Amygdala (tissue), 56 donors: ENCODE measurements around the gene OGFR.
A peak's percentile ranks its signal among the peaks of the same experiment; 100 is the strongest.

ENCODE experiments used
- DNase-seq, 56 donors: peaks; one replicate each; lab custom pipeline; 2025; lab: John Stamatoyannopoulos, UW

OGFR gene

GRCh38 chr20:62822788-62823651, 18.4 kb downstream of the OGFR start:
- peak in 3 of 56 donors; percentile 5 to 24 (median 18) for DNase-seq

DNA sequence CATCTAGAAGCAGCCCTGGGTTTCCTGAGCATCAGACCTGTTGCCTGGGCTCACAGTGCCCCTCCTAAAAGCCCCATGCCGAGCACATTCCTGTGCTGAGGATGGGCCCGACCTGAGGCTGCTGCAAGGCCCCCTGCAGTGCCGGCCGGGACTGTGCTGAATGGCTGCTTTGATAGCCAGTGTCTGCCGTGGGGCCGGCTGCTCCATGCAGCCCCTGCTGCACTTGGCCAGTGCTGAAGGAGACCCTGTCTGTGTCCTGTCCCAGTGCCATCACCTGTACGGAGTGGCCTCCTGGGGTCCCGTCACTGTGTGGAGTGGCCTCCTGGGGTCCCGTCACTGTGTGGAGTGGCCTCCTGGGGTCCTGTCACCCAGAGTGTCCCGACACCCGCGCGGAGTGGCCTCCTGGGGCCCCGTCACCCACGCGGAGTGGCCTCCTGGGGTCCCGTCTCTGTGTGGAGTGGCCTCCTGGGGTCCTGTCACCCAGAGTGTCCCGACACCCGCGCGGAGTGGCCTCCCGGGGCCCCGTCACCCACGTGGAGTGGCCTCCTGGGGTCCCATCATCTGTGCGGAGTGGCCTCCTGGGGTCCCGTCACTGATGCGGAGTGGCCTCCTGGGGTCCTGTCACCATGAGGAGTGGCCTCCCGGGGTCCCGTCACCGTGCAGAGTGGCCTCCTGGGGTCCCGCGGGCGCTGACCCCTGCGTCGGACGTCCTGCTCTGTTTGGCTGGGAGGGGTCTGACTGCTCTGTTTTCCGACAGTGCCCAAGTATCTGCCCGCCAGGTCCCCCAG, 19.2 kb downstream of the OGFR start:
- DNase-seq = no peak

GRCh38 chr20:62824476-62825332, 20.1 kb downstream of the OGFR start:
- peak in 1 of 56 donors; percentile 21 for DNase-seq

DNA sequence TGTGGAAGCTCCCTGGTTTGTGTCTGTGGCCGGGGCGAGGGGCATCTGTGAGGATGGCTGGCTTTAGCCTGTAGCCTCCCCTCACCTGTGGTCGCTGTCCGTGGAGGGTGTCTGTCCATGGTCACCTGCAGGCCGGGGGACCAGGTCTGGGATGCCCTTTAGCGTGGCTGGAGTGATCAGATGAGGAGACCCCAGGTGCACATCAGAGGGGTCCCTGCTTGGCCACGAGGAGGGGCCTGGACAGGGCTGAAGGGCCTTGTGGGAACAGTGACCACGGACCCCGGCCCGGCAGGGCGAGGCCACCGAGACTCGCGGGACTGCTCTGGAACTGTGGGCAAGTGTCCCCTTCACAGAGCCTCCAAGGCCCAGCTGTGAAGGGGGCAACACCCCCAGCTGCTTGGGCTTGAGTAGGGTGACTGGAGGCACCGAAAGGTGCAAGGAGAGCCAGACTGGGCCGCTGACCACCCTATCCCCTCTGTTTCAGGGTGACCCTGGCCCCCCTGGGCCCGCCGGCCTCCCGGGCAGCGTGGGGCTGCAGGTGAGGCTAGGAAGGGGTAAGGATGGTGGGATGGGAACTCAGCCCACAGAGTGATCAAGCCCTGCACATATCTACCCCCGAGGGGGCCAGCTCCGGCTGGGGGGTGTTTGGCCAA, 20.8 kb downstream of the OGFR start:
- DNase-seq = no peak

DNA sequence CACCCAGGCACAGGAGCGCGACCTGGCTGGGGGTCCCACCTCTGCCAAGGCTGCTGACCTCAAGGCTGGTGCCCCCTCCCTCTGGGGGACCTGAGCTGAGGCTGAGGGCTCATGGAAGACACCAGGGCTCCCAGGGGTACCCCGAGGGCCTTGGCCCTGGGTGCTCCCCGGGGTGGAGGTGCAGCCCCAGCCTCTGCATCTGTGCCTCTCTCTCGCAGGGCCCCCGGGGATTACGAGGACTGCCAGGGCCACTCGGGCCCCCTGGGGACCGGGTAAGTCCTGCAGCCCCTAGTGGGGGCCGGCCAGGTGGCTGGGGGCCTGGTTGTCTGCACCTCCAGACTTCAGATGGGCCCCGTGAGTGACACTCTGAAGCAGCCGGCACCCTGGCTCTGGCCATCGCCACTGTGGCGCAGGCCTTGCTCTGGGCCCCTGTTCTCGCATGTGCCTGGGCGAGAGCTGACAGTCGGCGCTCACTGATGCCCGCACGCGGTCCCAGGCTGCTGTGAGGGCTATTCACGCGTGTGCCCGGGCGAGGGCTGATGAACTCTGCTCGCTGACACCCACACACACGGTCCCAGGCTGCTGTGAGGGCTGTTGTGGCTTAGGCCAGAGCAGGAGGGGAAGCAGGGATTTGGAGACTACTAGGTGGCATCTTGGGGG, 21.5 kb downstream of the OGFR start:
- DNase-seq = no peak

DNA sequence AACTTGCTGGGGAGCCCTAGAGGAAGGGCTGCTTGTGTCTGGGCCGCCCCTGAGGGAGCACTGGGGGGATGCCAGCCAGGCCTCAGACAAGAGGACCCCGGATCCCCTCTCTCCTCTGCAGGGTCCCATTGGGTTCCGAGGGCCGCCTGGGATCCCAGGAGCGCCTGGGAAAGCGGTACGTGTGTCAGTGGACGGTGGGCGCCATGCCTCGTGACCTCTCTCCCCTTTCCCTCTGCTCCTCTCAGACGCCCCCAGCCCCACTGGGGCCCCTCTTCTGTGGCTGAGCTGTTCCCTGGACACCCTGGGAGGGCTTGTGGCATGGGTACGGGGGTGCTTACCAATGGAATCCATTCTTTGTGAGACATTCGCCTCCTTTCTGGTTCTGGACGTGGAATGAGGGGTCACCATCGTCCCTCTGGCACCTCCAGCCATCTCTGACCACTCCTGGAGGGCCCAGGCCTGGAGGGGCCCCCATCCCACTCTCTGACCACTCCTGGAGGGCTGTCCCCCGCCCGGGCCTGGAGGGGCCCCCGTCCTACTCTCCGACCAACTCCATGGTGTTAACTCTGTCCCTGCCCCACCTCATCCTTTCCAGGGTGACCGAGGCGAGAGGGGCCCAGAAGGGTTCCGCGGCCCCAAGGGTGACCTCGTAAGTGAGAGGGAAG, 22.1 kb downstream of the OGFR start:
- no peak for DNase-seq

GRCh38 chr20:62827311-62828038, 22.8 kb downstream of the OGFR start:
- DNase-seq = no peak

DNA sequence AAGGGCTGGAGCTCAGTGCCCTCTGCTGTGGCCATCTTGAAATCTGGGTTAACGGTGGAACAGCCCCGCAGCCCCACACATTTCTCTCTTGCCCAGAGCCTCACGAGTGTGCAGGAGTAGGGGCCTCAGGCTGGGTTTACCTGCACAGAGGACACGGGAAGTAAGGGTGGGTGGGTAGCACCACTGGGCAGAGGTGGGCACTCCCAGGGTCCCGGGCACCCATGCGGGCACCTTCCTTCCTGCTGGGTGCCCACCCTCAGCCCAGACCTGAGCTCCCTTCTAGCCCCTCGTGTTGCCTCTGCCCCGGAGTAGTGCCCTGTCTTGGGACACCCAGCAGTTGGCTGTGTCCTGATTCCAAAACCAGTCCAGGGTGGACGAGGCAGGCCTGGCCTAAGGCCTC, 23.4 kb downstream of the OGFR start:
- DNase-seq = no peak

DNA sequence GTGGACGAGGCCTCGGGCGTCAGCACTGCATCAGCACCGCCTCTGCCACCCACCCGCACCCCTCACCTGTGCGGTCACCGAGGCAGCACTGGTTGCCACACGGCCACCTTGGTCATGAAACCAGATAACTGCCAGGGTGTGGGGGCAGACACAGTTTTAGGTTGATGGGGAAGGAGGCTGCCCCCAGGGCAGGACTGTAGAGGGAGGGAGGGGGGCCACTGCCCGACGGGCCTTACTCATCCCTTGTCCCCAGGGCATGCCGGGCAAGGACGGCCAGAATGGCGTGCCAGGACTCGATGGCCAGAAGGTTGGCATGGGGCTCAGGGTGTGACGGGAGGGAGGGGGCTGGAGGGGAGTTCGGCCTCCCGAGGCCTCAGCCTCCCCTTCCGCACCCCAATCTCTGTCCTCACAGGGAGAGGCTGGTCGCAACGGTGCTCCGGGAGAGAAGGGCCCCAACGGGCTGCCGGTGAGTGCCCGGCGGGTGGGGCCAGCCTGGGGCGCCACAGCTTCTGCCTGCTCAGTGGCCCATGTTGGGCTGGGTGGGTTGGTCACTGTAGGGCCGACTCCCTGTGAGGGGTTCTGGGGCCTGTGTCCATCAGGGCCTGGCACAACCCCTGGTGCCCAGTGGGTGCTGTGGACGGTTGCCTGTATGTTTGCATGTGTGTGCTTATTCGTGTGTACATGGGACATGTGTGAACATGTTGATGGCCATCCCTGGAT, 24.0 kb downstream of the OGFR start:
- DNase-seq = no peak

DNA sequence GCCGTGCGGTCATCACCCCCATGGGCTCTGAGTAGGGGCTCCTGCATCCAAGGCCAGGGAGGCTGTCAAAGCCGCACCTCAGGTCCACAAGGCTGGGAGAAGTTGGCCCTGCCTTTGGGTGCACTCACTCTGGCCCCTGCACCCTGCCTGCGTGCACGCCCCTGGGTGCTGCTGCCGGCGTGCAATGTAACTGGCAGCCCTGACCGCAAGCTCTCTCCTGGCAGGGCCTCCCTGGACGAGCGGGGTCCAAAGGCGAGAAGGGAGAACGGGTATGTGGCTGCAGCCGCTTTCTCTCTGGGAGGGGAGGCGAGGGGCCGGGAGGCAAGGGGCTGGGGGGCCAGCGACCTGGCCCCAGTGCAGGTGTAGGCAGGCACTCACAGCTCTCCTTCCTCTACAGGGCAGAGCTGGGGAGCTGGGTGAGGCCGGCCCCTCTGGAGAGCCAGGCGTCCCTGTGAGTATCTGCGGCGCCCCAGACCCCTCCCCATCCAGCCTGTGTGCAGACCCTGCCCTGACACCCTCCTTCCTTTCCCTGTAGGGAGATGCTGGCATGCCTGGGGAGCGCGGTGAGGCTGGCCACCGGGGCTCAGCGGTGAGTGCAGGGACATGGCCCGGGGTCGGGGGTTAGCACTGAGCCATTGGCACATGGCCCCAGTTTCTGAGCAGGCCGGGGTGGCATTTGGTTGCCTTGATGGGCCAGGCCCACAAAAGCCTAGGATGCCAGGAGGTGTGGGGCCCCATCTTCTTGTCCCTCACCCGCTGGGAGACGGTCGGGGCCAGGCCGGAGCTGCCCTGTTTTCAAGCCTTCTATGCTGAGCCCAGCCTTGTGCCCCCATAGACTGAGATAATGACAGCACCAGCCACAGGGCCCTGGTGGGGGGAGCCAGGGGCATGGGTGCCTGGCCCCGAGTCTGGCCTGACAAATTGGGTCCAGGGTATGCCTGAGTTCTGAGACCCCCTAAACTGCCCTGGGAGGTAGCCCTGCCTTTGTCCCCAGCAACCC, 24.9 kb downstream of the OGFR start:
- no peak for DNase-seq

- DNase-seq = no peak
Measured at GRCh38 chr20:62830251-62830650, 25.6 kb downstream of the OGFR start.

GRCh38 chr20:62830821-62831220, 26.2 kb downstream of the OGFR start:
- no peak for DNase-seq

GRCh38 chr20:62831361-62831788, 26.7 kb downstream of the OGFR start:
- no peak for DNase-seq

- DNase-seq = peak in 2 of 56 donors; percentile 5 to 24
Measured at GRCh38 chr20:62831854-62832211, 27.2 kb downstream of the OGFR start.

- peak in 5 of 56 donors; percentile 14 to 49 (median 30) for DNase-seq
Measured at GRCh38 chr20:62832212-62832922, 27.7 kb downstream of the OGFR start.

DNA sequence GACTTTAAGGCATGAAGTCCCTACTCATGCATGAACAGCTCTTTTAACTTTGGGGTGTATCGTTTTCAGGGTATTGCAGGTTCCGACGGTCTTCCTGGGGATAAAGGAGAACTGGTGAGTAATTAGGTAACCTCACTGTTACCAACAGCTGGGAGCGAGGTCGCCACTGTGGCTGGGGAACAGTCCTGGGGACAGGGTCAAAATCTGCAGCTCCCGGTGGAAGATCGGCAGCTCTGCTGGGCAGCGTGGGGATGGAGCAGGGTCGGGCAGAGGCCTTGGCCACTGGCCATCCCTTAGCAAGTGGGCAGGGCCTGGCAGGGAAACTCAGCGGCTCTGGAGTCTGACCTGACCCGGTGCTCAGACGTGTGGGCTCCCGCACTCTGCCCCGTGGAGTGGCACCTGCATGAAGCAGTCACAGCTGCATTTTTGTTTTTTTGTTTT, 28.3 kb downstream of the OGFR start:
- DNase-seq = no peak
